NCI-H82 (cell line): ENCODE results near the gene PLP1.
"Not testable (repeated sequence)": the region's sequence is repeated elsewhere in the genome, so short reads cannot be mapped to it uniquely, and the experiment has no call there.

Experiments used
- DNase-seq: peaks from one replicate; lab custom pipeline; 2025; lab: John Stamatoyannopoulos, UW

The PLP1 gene

DNA sequence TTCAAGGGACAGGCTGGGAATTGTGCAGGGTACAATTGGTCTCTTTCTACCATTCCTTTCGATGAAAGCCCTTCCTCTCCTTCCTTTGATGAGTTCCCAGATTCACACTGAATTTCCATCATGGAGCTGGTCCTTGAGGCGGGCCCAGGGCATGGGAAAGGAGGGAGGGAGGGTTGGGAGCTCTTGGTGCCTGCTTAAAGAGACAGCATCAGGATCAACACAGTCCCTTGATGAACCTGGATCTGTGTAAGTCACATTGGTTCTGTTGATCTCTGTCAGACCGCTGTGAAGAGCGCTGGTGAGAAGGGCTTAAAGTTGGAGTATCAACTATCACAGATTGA is 4.4 kb downstream of the PLP1 start:
- DNase-seq: no peak

DNA sequence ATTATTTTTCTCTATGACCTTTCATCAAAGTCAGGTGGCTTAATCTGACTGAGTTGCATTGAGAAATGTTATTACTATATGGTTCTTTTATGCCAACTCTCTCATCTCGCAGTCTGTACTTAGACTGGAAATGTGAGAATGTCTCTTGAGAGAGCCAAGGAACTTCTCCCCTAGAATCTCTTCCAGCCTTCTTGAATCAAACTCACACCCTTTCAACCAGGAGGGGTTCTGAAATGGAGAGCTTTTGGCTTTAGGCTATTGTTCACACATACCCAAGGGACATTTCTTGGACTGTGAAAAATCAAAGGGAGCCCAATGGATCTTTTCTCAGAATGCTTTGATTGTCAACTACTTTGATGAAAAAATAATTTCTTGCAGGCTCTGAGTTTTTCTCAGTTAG is 5.1 kb downstream of the PLP1 start:
- DNase-seq: no peak

DNA sequence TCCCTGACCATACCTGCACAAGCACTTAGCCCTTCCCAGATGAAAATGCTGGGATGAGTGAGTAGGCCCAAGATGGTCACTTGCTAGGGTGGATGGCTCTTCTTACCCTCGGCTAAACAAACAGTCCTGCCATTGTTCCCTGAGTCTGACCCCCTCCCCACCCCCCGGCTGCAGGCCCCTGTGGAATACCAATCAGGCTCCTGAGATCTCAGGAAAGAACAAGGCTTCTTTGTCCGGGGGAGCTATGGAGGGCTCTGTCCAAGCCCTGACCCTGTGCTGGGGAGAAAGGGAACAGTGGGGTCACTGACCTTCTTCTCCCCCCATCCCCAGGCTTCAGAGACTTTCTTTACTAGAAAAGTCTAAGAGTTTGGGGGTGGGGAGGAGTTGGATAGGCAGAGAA is 6.0 kb downstream of the PLP1 start:
- no peak for DNase-seq

DNA sequence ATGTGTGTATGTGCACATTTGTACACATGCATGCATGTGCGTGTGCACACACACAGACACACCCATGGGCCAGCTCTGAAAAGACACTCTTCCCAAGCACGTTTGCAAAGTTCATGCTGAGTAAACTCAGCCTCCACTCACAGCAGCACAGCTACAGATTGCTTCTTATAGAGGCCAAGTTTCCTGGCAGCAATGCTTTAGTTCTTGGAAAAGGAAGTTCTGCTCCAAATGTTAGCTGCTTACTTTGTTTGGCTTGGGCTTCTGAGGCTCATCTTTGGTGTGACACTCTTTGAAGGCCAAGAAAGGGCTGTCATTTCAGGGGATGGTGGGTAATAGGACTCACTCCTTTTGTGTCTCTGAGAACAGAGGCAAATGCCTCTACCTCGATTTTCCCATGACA is 6.6 kb downstream of the PLP1 start:
- no peak for DNase-seq

DNA sequence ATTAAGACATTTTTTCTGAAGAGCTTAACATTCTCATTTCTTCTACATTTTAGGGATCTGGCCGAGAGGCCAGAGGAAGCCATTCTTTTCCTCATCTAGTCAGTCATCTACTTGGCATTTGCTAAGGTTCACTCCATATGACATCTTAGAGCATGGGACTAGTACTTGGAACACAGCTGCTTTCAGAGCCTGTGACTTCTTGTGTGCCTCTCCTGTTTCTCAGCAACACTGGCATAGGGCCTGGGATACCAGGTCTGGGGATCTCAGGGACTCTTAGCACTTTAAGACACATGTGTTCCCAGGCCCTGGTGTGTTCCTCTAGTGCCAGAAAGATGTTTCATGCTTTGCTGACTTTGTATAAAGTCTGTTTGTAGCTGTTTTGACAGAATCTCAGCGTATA is 7.3 kb downstream of the PLP1 start:
- no peak for DNase-seq

DNA sequence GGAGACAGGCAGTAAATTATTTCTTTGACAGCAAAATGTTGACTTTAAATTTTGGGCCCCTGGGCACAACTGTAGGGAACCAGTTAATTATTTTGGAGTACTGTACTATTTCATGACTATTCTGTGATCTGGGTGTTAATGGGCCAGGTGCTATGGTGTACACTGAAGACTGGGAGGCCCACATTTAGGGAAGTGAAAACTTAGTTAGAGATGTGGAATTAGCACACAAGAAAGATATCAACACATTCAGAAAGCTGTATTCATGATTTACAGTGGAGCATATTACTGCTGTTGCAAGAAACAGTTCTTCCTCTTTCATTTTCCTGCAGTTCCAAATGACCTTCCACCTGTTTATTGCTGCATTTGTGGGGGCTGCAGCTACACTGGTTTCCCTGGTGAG is 12.4 kb downstream of the PLP1 start:
- DNase-seq: no peak

DNA sequence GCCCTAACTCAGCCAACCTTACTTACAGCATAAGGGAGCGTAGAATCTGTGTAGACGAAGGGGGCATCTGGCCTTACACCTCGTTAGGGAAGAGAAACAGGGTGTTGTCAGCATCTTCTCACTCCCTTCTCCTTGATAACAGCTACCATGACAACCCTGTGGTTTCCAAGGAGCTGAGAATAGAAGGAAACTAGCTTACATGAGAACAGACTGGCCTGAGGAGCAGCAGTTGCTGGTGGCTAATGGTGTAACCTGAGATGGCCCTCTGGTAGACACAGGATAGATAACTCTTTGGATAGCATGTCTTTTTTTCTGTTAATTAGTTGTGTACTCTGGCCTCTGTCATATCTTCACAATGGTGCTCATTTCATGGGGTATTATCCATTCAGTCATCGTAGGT is 14.6 kb downstream of the PLP1 start:
- DNase-seq: peak; percentile 19

DNA sequence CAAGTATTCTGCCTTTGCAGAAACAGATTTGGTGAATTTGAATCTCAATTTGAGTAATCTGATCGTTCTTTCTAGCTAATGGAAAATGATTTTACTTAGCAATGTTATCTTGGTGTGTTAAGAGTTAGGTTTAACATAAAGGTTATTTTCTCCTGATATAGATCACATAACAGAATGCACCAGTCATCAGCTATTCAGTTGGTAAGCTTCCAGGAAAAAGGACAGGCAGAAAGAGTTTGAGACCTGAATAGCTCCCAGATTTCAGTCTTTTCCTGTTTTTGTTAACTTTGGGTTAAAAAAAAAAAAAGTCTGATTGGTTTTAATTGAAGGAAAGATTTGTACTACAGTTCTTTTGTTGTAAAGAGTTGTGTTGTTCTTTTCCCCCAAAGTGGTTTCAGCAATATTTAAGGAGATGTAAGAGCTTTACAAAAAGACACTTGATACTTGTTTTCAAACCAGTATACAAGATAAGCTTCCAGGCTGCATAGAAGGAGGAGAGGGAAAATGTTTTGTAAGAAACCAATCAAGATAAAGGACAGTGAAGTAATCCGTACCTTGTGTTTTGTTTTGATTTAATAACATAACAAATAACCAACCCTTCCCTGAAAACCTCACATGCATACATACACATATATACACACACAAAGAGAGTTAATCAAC is 15.3 kb downstream of the PLP1 start:
- DNase-seq: no peak

DNA sequence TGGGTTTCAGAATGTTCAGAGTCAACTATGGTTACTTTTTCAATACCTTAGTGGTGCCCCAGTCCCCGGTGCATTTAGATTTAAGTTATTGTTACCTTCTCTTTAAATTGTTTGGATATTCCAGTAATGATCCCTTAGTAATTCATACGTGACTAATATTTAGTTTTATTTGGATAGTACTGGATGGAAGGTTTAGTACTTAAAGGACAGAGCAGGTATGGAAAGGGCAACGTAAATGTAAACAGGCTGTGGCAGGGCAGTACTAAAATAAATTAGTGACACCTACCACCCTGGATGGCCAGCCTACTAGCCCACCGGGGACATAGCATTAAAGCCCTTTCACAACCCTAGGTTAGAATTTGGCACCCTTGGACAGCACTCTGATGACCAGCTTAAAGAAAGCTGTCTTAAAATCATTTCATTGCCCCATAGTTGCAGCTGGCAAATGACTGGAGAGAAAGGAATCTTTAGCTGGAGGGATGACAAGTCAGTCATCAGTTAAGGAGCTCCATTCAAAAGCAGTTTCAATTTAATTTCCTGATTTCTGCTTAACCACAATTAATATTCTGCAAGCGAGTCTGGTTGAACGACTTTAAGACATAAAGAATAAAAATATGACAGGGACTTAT is 16.4 kb downstream of the PLP1 start:
- DNase-seq: no peak

DNA sequence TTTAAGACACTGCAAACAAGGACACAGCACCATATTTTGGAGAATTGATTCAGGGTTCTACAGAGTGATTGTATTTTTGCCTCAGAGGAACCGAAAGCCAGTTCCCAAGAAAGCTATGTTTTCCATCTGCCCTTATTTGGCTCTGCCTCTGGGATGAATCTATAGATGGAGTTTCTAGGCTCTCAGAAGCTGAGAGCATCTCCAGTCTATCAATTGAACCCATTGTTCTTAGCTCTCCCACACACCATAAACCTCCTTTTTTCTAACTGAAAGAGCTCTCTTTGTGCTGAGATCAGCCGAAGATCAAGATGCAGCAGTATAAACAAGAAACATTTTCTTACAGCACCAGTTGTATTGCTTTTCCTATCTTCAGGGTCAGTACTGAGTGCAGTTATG is 16.9 kb downstream of the PLP1 start:
- no peak for DNase-seq

DNA sequence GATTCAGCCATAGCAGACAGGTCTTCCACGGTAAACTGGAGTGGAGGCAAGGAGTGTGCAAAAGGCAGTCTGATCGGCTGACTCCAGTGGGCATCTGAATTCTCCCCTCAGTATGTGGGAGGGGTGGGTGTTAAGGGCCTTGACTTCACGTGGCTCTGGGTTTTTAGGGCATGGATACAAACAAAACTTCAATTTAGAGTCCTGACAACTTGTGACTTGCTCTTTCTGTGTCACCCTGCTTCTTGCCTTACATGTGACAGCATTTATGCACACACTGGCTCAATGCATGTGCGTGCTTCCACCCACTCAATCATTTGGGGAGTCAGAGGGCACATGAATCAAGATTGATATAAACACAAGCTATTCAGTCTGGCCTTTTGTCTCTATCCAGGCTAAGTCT is 17.5 kb downstream of the PLP1 start:
- no peak for DNase-seq

DNA sequence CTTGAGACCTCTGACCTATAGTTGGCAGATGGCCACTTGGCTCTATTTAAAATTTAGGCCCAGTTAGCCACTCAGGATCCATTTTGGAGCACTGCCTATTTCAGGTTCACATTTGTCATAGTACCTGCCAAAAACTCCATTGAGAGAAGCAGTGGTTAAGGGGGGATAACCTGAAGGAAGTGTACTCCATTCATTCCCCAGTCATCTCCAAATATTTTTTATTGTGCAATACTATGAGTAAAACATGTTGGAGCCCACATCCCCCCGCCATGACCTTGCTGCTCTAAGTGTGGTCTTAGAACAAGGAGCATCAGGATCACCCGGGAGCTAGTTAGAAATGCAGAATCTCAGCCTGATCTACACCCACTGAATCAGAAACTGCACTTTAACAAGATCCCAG is 21.1 kb downstream of the PLP1 start:
- DNase-seq: no peak

DNA sequence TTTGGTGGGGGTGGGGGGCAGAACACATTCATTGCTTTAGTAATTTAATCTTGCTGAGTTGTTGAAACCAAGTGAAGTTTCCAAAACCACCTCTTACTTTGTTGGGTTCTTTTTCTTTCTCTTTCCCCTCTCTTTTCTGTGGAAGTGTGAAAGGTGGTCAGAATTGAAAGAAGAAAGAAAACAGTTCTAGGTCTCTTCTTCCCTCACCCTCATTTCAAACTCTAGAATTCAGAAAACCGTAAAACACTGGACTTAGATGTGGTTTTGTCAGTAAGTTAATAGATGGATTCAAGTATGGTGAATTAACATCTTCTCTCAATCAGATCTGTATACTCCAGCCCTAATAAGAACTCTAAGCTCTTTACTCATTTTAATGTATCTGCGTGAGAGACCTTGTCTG is 23.7 kb downstream of the PLP1 start:
- no peak for DNase-seq

DNA sequence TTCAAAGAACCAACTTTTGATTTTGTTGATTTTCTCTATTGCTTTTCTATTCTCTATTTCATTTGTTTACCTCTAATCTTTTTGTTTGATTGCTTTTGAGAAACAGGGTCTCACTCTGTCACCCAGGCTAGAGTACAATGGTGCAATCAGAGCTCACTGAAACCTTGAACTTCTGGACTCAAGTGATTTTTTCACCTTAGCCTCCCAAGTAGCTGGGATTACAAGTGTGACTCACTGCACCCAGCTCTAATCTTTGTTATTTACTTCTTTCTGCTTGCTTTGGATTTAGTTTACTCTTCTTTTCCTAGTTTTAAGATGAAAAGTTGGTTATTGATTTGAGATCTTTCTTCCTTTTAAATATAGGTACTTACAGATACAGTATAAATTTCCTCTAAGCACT is 29.2 kb downstream of the PLP1 start:
- no peak for DNase-seq

DNA sequence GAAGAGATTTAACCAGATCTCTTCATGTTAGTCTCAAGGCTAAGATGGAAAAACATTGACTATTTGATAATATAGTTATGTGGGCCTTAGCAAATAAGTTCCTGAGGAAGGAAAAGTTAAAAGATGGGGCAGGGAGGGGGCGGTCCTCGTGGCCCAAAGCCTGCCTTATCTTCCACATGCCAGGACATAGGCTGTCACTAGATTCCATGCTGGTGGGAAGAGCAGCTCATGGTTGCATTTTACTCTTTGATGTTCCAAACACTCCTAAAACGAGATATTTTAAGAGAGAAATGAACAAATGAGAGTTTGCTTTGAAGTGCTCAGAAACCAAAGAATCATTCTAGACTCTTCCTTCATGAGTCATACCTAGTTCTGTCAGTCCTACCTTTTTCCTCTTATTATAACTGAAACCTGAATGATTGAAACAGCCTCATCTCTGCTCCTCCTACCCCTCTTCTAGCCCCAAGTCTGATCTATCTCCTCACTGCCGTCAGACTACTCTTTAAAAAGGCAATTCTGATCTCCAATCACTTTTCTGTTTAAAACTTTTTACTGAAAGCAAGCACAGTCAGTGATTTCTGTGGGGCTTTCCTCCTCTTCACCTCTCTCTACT is 30.3 kb downstream of the PLP1 start:
- no peak for DNase-seq

DNA sequence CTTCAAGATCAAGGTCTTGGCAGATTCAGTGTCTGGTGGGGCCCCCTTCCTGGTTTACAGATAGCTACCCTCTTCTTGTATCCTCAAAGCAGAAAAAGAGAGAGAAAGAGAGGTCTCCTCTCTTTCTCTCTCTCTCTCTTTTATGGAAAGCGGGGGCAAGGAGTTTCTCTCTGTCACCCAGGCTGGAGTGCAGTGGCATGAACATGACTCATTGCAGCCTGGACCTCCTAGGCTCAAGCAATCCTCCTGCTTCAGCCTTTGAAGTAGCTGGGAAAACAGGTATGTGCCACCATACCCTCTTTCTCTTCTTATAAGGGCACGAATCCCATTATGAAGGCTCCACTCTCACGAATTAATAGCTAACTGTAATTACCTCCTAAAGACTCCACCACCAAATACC is 35.2 kb downstream of the PLP1 start:
- no peak for DNase-seq

DNA sequence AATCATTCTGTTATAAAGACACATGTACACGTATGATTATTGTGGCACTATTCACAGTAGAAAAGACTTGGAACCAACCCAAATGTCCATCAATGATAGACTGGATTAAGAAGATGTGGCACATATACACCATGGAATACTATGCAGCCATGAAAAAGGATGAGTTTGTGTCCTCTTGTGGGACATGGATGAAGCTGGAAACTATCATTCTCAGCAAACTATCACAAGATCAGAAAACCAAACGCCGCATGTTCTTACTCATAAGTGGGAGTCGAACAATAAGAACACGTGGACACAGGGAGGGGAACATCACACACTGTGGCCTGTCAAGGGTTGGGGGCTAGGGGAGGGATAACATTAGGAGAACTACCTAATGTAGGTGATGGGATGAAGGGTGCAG is 40.5 kb downstream of the PLP1 start:
- not testable (repeated sequence) for DNase-seq

DNA sequence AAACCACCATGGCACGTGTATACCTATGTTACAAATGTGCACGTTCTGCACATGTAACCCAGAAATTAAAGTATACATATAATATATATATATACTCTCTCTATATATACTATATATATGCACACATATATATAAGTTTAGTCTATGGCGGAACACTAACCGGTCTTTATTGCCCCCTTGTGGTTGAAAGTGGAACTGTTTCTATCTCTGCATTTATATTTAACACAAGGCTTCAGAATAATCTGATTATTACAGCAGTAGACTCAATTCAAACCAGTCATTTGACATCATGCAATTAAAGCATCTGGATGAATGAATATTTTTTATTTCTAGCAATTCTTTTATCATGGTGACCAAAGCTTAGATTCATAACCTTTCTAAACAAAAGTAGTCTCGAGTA is 40.9 kb downstream of the PLP1 start:
- DNase-seq: peak; percentile 87

DNA sequence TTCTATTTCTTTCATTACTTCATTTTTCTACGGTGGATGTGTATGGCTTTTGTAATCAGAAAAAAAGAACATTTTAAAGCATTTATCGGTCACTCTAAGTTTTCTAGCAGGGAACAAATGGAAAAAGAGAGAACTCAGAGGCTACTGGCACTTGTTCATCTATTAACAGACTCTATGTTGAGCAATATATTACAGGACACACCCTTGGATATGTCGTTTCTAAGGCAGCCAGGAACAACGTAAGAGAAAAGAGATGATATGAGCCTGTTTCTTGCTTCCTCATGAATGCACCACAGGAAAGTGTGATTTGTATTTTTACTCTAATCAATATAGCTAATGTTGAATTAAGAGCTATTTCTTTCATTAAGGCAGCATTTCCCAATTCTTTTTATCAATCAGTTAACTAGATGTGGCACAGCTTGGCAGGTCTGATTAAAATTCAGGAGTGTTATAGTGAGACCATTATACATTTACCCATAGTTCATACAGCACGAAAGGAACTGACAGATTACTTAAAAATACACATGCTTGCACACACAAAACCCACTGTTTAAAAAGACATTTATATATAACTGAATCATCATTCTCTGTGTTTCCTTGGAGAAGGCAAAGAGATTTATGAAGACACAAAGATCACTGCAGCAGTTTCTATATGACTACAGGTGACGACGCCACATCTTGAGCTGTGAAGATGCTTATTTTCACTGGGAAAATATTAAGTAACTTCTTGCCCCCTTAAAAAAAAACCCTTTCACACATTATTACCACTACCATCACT is 42.4 kb downstream of the PLP1 start:
- no peak for DNase-seq

DNA sequence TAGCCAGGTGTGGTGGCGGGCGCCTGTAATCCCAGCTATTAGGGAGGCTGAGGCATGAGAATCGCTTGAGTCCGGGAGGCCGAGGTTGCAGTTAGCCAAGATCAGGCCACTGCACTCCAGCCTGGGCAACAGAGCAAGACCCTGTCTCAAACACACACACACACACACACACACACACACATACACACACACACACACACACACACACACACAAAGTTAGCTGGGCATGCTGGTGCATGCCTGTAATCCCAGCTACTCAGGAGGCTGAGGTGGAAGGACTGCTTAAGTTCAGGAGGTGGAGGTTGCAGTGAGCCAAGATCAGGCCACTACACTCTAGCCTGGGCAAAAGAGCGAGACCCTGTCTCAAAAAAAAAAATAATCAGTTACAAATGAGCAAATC is 44.2 kb downstream of the PLP1 start:
- DNase-seq: not testable (repeated sequence)

DNA sequence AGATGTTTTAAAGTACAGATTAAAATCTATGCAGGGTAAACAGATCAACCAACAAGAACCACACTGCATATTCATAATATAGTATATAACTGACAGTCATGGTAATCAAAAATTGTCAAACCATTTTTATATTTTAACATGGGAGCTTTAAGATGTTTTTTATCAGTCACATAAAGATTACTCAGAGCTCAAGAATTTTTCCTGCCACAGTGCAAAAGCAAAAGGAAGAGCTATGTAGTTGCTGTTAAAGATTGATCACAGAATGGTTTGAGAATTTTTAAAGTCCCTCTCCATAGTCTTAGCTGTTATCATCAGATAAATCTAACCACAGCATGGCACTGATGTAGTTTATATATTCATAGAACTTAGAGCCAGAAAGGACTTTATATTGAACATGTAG is 47.0 kb downstream of the PLP1 start:
- no peak for DNase-seq

DNA sequence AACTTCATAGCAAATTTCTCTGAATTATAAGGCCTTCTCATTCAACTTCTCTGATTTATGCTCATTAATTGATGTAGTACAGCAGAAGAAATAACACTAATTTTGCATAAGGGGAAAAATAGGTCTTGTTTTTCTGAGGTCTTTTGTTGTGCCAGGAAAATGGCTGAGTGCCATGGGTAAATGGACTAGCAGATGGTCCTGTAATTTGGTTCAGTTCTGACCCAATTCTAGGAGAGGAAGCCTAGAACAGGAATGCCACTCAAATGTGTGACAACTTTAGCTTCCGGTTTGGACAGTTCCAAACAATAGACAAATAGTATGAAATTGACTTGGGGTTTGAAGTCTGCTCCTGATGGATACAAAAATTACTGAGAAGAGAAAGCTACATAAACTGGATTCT is 49.2 kb downstream of the PLP1 start:
- DNase-seq: no peak

DNA sequence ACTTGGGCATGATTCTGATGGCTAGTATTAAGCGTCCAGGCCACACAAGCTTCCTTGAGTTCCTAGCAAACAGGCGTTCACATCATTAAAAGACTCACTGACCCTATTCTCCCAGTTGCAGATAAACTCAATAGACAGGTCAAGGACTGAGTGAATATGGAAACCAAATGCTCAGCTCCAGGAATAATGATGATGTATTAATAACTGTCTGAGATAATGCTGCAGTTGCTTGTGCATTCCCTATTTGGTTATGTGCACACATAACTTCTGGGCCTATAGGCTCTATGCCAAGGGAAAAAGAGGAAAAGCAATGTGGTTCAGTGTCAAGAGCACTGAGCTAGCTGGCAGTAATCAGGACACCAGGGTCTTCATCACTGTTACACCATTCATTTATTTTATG is 51.9 kb downstream of the PLP1 start:
- DNase-seq: no peak
